Activated CD8-positive, alpha-beta memory T cell treated with anti-CD3 and anti-CD28 coated beads for 24 hours (primary cell): ENCODE measurements around the gene UGGT2.
"Not testable (repeated sequence)": the region's sequence is repeated elsewhere in the genome, so short reads cannot be mapped to it uniquely, and the experiment has no call there.

Experiments
- DNase-seq: peaks from one replicate; pipeline ENCODE4 v3.0.0-alpha.2; 2020

The UGGT2 gene, protein sequence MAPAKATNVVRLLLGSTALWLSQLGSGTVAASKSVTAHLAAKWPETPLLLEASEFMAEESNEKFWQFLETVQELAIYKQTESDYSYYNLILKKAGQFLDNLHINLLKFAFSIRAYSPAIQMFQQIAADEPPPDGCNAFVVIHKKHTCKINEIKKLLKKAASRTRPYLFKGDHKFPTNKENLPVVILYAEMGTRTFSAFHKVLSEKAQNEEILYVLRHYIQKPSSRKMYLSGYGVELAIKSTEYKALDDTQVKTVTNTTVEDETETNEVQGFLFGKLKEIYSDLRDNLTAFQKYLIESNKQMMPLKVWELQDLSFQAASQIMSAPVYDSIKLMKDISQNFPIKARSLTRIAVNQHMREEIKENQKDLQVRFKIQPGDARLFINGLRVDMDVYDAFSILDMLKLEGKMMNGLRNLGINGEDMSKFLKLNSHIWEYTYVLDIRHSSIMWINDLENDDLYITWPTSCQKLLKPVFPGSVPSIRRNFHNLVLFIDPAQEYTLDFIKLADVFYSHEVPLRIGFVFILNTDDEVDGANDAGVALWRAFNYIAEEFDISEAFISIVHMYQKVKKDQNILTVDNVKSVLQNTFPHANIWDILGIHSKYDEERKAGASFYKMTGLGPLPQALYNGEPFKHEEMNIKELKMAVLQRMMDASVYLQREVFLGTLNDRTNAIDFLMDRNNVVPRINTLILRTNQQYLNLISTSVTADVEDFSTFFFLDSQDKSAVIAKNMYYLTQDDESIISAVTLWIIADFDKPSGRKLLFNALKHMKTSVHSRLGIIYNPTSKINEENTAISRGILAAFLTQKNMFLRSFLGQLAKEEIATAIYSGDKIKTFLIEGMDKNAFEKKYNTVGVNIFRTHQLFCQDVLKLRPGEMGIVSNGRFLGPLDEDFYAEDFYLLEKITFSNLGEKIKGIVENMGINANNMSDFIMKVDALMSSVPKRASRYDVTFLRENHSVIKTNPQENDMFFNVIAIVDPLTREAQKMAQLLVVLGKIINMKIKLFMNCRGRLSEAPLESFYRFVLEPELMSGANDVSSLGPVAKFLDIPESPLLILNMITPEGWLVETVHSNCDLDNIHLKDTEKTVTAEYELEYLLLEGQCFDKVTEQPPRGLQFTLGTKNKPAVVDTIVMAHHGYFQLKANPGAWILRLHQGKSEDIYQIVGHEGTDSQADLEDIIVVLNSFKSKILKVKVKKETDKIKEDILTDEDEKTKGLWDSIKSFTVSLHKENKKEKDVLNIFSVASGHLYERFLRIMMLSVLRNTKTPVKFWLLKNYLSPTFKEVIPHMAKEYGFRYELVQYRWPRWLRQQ (N-terminal part only)

GRCh38 chr13:96053003-96053703 is at the start of gene UGGT2:
UGGT2 (minus strand) TSS chr13:96053401; CDS start chr13:96053312, 89 bp downstream.
- DNase-seq = no peak

DNA sequence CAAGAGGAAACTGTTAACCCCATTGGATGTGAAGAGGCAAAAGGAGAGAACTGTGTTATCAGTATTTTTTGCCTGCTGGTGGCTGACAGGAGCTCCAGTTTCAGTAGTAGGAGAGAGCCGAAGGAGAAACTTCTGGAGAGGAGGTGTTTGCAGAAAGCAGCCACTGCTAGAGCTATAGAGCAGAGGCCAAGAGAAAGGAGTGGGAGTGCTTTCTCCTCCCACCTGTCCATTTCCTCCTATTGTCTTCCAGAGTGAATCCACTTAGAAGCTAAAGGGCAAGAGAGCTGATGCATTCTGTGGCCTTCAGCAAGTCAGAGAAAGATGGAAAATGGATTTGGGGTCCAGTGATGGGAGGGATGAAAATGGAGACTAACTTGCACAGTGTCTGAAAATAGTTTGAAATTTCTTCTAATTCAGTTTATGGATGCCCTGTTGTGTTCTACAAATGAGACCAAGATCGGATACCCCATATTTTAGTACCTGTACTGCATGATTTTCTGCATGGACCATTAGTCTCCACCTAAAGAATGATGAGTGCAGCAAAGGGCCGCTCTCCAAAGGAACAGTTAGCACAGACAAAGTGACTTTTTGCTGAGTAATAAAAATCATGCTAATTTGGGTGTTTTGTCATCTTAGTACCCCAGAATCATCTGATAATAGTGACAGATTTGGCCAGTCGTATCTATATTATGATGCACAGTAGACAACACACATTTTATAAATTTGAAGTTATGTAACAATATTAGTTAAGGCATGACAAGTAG is 47.4 kb upstream of the UGGT2 start:
- DNase-seq = no peak

DNA sequence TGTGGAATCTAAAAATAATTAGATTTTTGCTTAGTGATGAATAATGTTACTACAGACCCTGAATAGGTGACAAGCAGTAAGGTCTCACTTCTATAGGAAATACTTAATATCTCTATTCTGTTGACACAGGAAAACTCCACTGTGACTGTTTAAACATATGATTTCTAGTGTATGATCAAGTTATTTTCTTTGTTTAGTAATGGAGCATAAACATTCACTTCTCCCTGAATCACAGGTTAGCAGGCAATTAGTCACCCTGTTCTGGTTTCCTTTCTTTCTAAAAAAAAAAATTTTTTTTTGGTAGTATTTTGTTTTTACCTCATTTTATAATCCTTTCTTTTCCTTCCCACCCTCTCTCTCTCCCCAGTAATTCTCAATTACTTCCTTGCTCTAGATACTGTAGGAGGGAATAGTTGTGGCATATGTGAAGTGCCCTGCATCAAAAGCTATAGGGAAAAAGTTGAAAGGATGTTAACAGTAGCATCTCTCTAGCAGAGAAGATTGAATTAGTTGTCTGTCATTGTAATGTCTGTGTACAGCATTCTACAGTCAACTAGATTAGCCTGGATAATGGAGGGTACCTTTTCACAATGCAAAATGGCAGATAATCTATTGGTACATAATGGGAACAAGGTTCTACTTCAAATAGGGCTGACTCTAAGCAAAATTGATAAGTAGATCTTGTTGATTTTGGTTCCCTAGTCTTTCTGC is 40.2 kb upstream of the UGGT2 start:
- no peak for DNase-seq

- no peak for DNase-seq
Measured at GRCh38 chr13:96091164-96092117, 38.2 kb upstream of the UGGT2 start.

- DNase-seq = no peak
Measured at GRCh38 chr13:96090240-96091101, 37.3 kb upstream of the UGGT2 start.

DNA sequence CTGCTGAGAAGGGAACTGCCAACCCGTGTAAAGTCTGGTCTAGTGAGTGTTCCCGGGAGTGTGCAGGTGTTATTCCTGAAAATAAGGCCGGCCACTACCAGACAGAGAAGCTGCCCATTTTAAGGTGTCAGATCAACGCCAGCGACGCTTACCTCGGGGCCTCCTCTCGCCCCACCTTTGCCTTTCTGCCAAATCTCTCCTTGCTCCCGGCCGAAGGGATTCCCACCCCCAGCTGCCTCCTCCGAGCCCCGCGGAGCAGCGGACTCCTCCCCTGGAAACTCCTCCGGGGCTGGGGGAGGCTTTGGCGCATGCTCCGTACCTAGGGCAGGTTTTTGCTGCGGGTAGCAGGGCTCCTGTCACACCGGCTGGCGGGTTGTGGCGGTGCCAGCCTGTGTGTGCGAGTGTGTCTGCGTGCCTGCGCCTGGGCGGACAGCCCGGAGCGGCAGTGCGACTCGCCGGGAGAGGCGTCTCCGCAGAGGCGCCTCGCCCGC is 36.6 kb upstream of the UGGT2 start, which contains the start of gene HS6ST3:
HS6ST3 (plus strand) TSS at position 359 of the 491 bp plus-strand sequence.
- no peak for DNase-seq

GRCh38 chr13:96089139-96089538 is 35.9 kb upstream of the UGGT2 start:
- no peak for DNase-seq

- DNase-seq = no peak
Measured at GRCh38 chr13:96086736-96087135, 33.5 kb upstream of the UGGT2 start.

- DNase-seq = no peak
Measured at GRCh38 chr13:96082640-96083039, 29.4 kb upstream of the UGGT2 start.

DNA sequence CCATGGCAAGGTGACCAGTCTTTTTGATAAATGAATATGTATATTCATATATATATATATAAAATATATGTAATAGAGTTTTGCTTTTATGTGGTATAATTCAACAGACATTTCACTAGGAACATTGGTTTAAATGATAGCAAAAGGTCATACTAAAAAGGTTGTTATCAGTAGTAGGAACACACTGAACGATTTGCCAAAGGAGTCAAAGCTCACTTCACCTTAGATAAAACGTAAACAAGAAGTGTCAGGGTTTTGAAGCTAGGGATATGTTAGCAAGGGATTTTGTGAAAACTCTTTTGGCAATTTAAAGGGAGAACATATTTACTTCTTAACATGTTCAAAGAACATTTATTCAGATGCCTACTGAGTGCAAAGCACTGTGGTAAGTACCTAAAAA is 28.7 kb upstream of the UGGT2 start:
- DNase-seq = no peak

GRCh38 chr13:96080676-96081075 is 27.5 kb upstream of the UGGT2 start:
- no peak for DNase-seq

DNA sequence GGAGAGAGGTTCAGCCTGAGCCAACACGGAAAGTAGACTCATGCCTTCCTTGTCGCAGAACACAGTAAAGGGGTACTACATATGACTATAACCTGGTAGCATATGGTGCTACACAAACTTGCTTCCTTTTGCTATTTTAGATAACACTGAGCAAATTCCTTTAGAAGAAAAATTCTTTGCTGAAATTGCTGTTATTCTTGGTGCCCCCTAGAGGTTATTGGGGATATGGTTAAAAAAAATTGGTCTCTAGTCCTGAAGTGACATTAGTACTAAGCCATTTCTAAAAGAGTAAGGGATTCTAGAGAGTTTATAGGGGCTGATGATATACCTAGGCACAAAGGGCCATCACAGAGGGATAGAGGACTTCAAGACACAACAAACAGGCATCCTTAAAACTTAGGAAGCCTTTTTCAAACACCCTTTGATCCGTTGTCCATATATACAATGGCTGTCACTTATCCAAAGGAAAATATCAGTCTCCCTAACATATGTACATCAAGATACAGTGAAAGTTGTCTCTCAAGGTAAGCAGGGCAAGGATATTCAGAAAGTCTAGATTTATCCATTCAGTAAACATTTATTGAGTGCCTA is 22.8 kb upstream of the UGGT2 start:
- no peak for DNase-seq

DNA sequence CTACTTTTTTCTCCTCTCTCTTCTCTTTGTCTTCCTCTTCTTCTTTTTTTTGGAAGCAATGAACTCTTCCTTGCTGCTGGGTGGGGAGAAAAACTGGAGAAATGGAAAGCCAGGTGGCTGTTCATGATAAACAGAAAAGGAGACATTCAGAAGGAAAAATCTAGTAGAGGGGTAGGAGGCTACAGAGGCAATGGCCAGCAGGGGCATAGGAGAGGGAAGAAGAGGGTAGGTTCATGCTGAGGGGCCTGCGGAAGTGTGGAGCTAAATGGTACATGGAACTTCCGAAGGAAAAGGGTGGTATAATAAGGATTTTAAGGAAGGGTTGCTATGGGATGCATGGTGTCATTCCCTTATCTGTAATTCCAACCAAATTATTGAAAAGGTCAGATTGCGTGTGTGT is 19.2 kb upstream of the UGGT2 start:
- DNase-seq = no peak

- no peak for DNase-seq
Measured at GRCh38 chr13:96071504-96071903, 18.3 kb upstream of the UGGT2 start.

GRCh38 chr13:96068729-96069128 is 15.5 kb upstream of the UGGT2 start:
- no peak for DNase-seq

DNA sequence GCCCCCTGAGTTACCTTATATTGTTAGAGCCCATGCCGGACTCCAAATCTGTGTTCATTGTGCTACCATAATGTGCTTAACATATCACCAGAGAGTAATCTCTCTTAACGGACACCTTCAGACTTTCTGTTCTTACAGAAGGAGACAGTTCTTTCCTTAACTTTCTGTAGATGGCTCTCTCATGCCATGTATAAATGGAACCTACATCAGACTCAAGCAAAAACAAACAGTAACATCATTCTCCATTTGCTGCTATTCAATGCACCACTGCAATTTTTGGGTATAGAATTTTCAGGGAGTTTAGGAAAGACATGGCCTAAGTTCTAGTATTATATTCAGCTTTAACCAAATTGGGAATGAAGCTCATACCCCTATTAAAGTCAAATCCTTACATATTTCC is 12.6 kb upstream of the UGGT2 start:
- DNase-seq = no peak

- DNase-seq = no peak
Measured at GRCh38 chr13:96052656-96053002, 572 bp downstream of the UGGT2 start.

GRCh38 chr13:96051946-96052345 is 1.3 kb downstream of the UGGT2 start:
- not testable (repeated sequence) for DNase-seq
